SK-N-MC (cell line): ENCODE data around the gene RBP5.

Experiments
- EZH2 ChIP-seq: fragments of 200-600 bp; sonication (generic); IDR thresholded peaks from one replicate; pipeline ENCODE4 v1.6.1; 2017; ENCODE audit warnings: antibody characterized with exemption
- FOXP2 ChIP-seq: optimal IDR thresholded peaks from 2 replicates; pipeline ENCODE3; 2011; ENCODE audit warnings: mild to moderate bottlenecking, moderate library complexity; ENCODE audit not compliant: insufficient read depth; ENCODE audit errors: extremely low read length, control extremely low read depth
- POLR2AphosphoS5 ChIP-seq: IDR thresholded peaks from 2 replicates; pipeline ENCODE4 v1.6.1; 2012; ENCODE audit warnings: mild to moderate bottlenecking, low read depth, low read length, borderline replicate concordance

DNA sequence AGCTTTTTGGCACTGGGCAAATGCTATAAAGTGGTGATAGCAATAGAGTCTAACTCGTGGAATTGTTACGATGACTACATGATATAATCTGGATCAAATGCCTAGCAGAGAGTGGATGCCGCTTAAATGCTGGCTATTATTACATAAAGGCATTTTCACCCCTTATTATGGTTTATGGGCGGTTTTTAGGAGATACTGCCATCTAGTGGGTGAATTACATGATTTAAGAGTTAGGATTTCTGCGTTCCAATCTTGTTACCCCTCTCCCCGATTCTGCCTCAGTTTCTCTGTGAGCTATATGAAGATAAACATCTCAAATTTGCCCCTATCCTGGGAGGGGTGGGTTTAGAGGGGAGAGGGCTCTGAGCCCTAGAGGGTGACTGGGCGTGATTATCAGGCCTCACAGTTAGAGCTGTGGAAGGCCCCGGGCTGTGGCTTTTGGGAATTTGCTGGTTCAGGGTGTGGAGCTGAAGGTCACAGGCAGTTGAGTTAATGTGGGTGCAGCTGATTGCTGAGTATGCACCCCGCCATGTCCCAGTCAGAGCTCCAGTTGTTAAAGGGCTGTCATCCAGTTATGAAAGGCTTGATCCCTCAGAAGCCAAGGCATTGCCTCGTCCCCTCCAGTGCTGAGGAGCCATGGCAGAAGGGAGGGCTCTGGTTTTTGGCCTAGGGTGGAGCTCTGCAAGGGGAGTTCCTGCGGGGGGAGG lies 15.9 kb upstream of the RBP5 start:
- TF ChIP-seq POLR2AphosphoS5 (no peak), EZH2 (no peak), FOXP2 (no peak)
